HCT116 (cell line): ENCODE results near the gene GBP7. TPM values are rescaled to one million over a fixed set of nuclear protein-coding genes. Genes with fewer than 3 reads are reported as not detected.

Experiments
- ATAC-seq: fragments of 200-7000 bp; cut with Tn5 transposase; 2 replicates; pipeline ENCODE4 v1.9.1; 2020; ENCODE audit warnings: mild to moderate bottlenecking, moderate library complexity
- BruUV-seq: library from RNA; stranded (reverse); fragments of 400-500 nt; replicated peaks from 2 replicates; lab custom pipeline; 2021; lab: Mats Ljungman, UMichigan
- CTCF ChIA-PET: fragments of 300-600 bp; sonication (Branson Sonifier 250); formaldehyde crosslinking; loops from one replicate; lab custom pipeline; 2021; ENCODE audit warnings: antibody characterized with exemption; lab: Charles Lee
- POLR2A ChIA-PET: fragments of 300-600, 350-600 bp; sonication (Branson Sonifier 250); formaldehyde crosslinking; loops from one replicate; lab custom pipeline; 2021; ENCODE audit warnings: antibody characterized with exemption; lab: Charles Lee
- RAD21 ChIA-PET, 2 experiments: fragments of 300-600 bp; sonication (Branson Sonifier 250); formaldehyde crosslinking; loops; one replicate each; lab custom pipeline; 2023; ENCODE audit warnings: low total read pairs in 2 of 2; ENCODE audit not compliant: uncharacterized antibody in 2 of 2, unreplicated experiment in 2 of 2, low non-redundant PET in 1 of 2; lab: Charles Lee
- DNase-seq: peaks from one replicate; pipeline ENCODE4 v3.0.0-alpha.2; 2010; ENCODE audit warnings: low read depth, low spot score
- H2AFZ ChIP-seq: fragments of 200-600 bp; shearing (Covaris generic), sonication (generic); 2 replicates; pipeline ENCODE4 v1.6.1; 2017; ENCODE audit warnings: low read depth, mixed run types, mixed read lengths, antibody characterized with exemption, low read length; ENCODE audit not compliant: poor library complexity, severe bottlenecking
- H3K27ac ChIP-seq: 2 replicates; pipeline ENCODE4 v1.5.1; 2012; ENCODE audit warnings: low read depth, low read length
- H3K27me3 ChIP-seq: fragments of 200-600 bp; sonication (generic); 2 replicates; pipeline ENCODE4 v1.6.1; 2016; ENCODE audit warnings: mixed run types, low read length, mixed read lengths; ENCODE audit not compliant: insufficient read depth
- H3K36me3 ChIP-seq, 2 experiments: fragments of 200-500 bp in 1 of 2; fragments of 200-600 bp in 1 of 2; sonication (Bioruptor generic) in 1 of 2; sonication (generic) in 1 of 2; 2 replicates each; pipeline versions ENCODE4 v1.5.1 to v1.6.1; 2014 to 2016; ENCODE audit warnings: low read length in 2 of 2, inconsistent platforms in 1 of 2, mixed read lengths in 1 of 2, mixed run types in 1 of 2; ENCODE audit not compliant: insufficient read depth in 2 of 2, control insufficient read depth in 1 of 2
- H3K4me1 ChIP-seq, 2 experiments: fragments of 200-600 bp in 1 of 2; sonication (generic) in 1 of 2; 2 replicates each; pipeline versions ENCODE4 v1.5.1 to v1.6.1; 2012 to 2017; ENCODE audit warnings: low read length in 2 of 2, inconsistent platforms in 1 of 2, mild to moderate bottlenecking in 1 of 2, mixed read lengths in 1 of 2, mixed run types in 1 of 2, moderate library complexity in 1 of 2; ENCODE audit not compliant: insufficient read depth in 2 of 2, control insufficient read depth in 1 of 2
- H3K4me2 ChIP-seq: fragments of 200-600 bp; sonication (generic); 2 replicates; pipeline ENCODE4 v1.6.1; 2017; ENCODE audit warnings: mixed run types, low read length, mixed read lengths
- H3K4me3 ChIP-seq, 2 experiments: fragments of 200-600 bp in 1 of 2; sonication (generic) in 1 of 2; replicated peaks in 1 of 2; 2 replicates each; pipeline ENCODE4 v1.5.1; 2011 to 2016; ENCODE audit warnings: low read length in 2 of 2, control low read depth in 1 of 2, low read depth in 1 of 2, mild to moderate bottlenecking in 1 of 2, mixed read lengths in 1 of 2, mixed run types in 1 of 2
- H3K79me2 ChIP-seq: fragments of 200-600 bp; sonication (generic); 2 replicates; pipeline ENCODE4 v1.6.1; 2017; ENCODE audit warnings: mild to moderate bottlenecking, mixed run types, low read length, moderate library complexity, mixed read lengths; ENCODE audit not compliant: insufficient read depth
- H3K9ac ChIP-seq: fragments of 200-600 bp; sonication (generic); 2 replicates; pipeline ENCODE4 v1.6.1; 2016; ENCODE audit warnings: low read length, mixed read lengths
- H3K9me2 ChIP-seq: fragments of 200-600 bp; sonication (generic), shearing (Covaris generic); 2 replicates; pipeline ENCODE4 v1.6.1; 2017; ENCODE audit warnings: mixed run types, mild to moderate bottlenecking, moderate library complexity; ENCODE audit not compliant: insufficient read depth
- H3K9me3 ChIP-seq, 2 experiments: fragments of 200-500 bp in 1 of 2; fragments of 200-600 bp in 1 of 2; sonication (Bioruptor generic) in 1 of 2; sonication (generic) in 1 of 2; 2 replicates each; pipeline ENCODE4 v1.6.1; 2014 to 2017; ENCODE audit warnings: low read length in 2 of 2, mixed read lengths in 2 of 2, inconsistent platforms in 1 of 2, low read depth in 1 of 2, mild to moderate bottlenecking in 1 of 2, mixed run types in 1 of 2, moderate library complexity in 1 of 2; ENCODE audit not compliant: control insufficient read depth in 1 of 2, insufficient read depth in 1 of 2
- H4K20me1 ChIP-seq: fragments of 200-600 bp; sonication (generic), shearing (Covaris generic); 2 replicates; pipeline ENCODE4 v1.6.1; 2017; ENCODE audit warnings: mixed run types, mild to moderate bottlenecking, moderate library complexity; ENCODE audit not compliant: insufficient read depth
- FOSL1 ChIP-seq: IDR thresholded peaks from 2 replicates; pipeline ENCODE4 v1.6.1; 2012; ENCODE audit warnings: low read depth
- POLR2A ChIP-seq: IDR thresholded peaks from 2 replicates; pipeline ENCODE4 v1.7.0; 2011; ENCODE audit warnings: borderline replicate concordance; ENCODE audit not compliant: insufficient read depth, insufficient read length; ENCODE audit errors: extremely low read depth
- RAD21 ChIP-seq: IDR thresholded peaks from 2 replicates; pipeline ENCODE4 v1.6.1; 2012; ENCODE audit warnings: low read depth, mild to moderate bottlenecking
- REST ChIP-seq: IDR thresholded peaks from 2 replicates; pipeline ENCODE4 v1.6.1; 2012; ENCODE audit warnings: low read depth
- SRF ChIP-seq: IDR thresholded peaks from 2 replicates; pipeline ENCODE4 v1.6.1; 2012; ENCODE audit warnings: low read depth
- TCF7L2 ChIP-seq: IDR thresholded peaks from 2 replicates; pipeline ENCODE4 v1.7.0; 2011; ENCODE audit warnings: borderline replicate concordance, inconsistent platforms; ENCODE audit not compliant: insufficient read depth, insufficient read length; ENCODE audit errors: extremely low read depth
- YY1 ChIP-seq: IDR thresholded peaks from 2 replicates; pipeline ENCODE4 v1.6.1; 2011; ENCODE audit warnings: low read length, low read depth, moderate library complexity, mild to moderate bottlenecking; ENCODE audit not compliant: insufficient replicate concordance; ENCODE audit errors: extremely low read depth
- intact Hi-C: fragments of 100-400 bp; cut with micrococcal nuclease; formaldehyde crosslinking; loops from 2 replicates; pipeline ENCODE4 v1.10.0; 2022
- total RNA-seq: library from RNA; stranded (reverse); gene quantifications from one replicate; pipeline ENCODE4 v1.2.1, GENCODE V29; 2021; ENCODE audit not compliant: unreplicated experiment
- TF ChIP-seq, protein P1 (sequence below): IDR thresholded peaks from 2 replicates; pipeline ENCODE4 v1.6.1; 2011; ENCODE audit warnings: mild to moderate bottlenecking, low read length, moderate library complexity; ENCODE audit not compliant: insufficient replicate concordance; ENCODE audit errors: extremely low read depth

Gene GBP7
- total RNA-seq, 1 experiment from 2014 or later = not detected

- no peak overlapping the region for H2AFZ ChIP-seq
- no peak for TF ChIP-seq SRF
- no peak for TF ChIP-seq REST
- no peak for TF ChIP-seq TCF7L2
- H3K4me1 ChIP-seq = no peaks in the 10 kb centered on the region
- intact Hi-C loops = no loop called here
- no TSS peak for BruUV-seq
- no peak for ATAC-seq
- H3K4me3 ChIP-seq = no peak overlapping the region
- H3K9me3 ChIP-seq = no peaks in the 10 kb centered on the region
- ChIA-PET CTCF (no interaction called here), POLR2A (no interaction called here), RAD21 (no interaction called here)
- no peaks in the 10 kb centered on the region for H3K79me2 ChIP-seq
- H3K36me3 ChIP-seq = no peaks in the 10 kb centered on the region
- H4K20me1 ChIP-seq = no peaks in the 10 kb centered on the region
- no peak overlapping the region for H3K9ac ChIP-seq
- no peak overlapping the region for H3K4me2 ChIP-seq
- no peak for DNase-seq
- no peaks in the 10 kb centered on the region for H3K27me3 ChIP-seq
- H3K9me2 ChIP-seq = no peaks in the 10 kb centered on the region
- no peak overlapping the region for H3K27ac ChIP-seq
Measured at GRCh38 chr1:89142160-89142559, 33.6 kb downstream of the GBP7 start.

- Histone ChIP-seq H3K4me1 (no peaks in the 10 kb centered on the region), H4K20me1 (no peaks in the 10 kb centered on the region), H3K27me3 (no peaks in the 10 kb centered on the region), H3K27ac (no peak overlapping the region), H2AFZ (no peak overlapping the region), H3K4me3 (no peak overlapping the region), H3K9me3 (no peaks in the 10 kb centered on the region), H3K9me2 (no peaks in the 10 kb centered on the region), H3K79me2 (no peaks in the 10 kb centered on the region), H3K4me2 (no peak overlapping the region), H3K9ac (no peak overlapping the region), H3K36me3 (no peaks in the 10 kb centered on the region)
- ChIA-PET CTCF (no interaction called here), POLR2A (no interaction called here), RAD21 (no interaction called here)
- TF ChIP-seq POLR2A (no peak), YY1 (no peak), FOSL1 (no peak), SRF (no peak), RAD21 (no peak)
- TF ChIP-seq, protein P1, sequence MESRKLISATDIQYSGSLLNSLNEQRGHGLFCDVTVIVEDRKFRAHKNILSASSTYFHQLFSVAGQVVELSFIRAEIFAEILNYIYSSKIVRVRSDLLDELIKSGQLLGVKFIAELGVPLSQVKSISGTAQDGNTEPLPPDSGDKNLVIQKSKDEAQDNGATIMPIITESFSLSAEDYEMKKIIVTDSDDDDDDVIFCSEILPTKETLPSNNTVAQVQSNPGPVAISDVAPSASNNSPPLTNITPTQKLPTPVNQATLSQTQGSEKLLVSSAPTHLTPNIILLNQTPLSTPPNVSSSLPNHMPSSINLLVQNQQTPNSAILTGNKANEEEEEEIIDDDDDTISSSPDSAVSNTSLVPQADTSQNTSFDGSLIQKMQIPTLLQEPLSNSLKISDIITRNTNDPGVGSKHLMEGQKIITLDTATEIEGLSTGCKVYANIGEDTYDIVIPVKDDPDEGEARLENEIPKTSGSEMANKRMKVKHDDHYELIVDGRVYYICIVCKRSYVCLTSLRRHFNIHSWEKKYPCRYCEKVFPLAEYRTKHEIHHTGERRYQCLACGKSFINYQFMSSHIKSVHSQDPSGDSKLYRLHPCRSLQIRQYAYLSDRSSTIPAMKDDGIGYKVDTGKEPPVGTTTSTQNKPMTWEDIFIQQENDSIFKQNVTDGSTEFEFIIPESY = no peak
- no TSS peak for BruUV-seq
- intact Hi-C loops = no loop called here
- DNase-seq (no peak), ATAC-seq (no peak)
Measured at GRCh38 chr1:89133747-89134146, 42.1 kb downstream of the GBP7 start.
